Pons (tissue), 1 donor: ENCODE measurements around the gene SDK1.
"Not testable (repeated sequence)": the region's sequence is repeated elsewhere in the genome, so short reads cannot be mapped to it uniquely, and the experiment has no call there.

Experiments used
- DNase-seq: peaks from one replicate; pipeline ENCODE4 v3.0.0-alpha.2; 2016; ENCODE audit warnings: low spot score

SDK1 gene

GRCh38 chr7:4230352-4230751 is 929.3 kb downstream of the SDK1 start:
- DNase-seq: no peak

DNA sequence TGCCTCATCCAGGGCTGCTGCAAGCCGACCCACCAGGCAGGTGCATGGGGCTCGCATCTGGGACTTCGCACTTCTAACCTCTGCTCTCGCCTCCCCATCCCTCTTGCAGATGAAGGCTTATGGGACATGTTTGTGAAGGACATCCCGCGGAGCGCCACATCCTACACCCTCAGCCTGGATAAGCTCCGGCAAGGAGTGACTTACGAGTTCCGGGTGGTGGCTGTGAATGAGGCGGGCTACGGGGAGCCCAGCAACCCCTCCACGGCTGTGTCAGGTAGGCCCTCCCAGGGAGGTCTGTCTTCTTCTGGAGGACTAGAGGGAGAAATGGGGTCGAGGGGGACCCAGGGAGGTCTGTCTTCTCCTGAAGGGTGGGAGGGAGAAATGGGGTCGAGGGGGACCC is 932.1 kb downstream of the SDK1 start:
- no peak for DNase-seq

GRCh38 chr7:4233621-4234497 is 932.8 kb downstream of the SDK1 start:
- no peak for DNase-seq

DNA sequence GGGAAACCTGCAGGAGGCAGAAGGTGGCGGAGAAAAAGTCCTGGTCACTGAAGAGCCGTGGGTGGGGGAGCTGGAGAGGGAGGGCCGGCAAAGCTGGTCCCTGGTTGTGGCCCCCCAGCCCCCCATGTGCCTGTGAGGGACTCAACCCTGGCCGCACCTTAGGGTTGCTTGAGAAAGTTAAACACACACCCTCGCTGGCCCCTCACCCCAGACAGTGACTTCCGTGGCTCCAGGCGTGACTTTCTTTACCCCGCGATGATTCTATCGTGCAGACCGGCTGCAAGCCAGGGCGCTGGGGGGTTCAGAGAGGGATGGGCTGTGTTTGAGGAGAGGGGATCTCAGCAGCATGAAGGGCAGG is 933.4 kb downstream of the SDK1 start:
- DNase-seq: no peak

DNA sequence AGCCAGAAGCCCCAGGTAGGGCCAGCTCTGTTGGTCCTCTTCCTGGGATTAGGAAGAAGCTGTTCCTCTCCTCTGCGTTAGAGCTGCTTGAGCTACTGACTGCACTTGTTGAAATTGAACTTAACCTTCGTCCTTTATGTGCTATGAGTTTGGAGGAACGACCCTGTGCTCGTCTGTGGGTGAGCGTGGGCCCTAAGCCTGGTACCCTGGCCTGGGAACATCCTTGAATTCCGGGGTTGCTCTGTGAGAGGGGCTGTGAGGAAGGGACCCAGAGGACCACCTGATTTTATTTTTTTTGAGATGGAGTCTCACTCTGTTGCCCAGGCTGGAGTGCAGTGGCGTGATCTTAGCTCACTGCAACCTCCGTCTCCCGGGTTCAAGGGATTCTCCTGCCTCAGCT is 933.8 kb downstream of the SDK1 start:
- no peak for DNase-seq

DNA sequence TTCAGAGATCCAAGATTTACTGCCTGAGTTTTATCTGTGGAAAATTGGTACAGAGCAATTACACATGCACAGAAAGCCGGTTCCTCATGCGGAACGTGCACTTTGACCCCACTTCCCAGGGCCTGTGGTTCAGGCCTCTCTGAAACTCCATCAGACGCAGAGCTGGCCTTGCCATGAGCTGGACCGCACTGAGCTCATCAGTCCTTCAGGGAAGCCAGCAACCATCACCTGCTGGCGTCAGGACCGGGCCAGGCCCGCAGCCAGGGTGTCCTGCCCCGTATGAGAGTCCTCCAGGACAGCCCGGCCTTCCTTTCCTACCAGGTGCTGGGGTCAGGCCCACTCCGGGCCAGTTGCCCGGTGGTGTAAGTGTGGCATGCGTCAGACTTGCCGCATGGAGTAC is 934.5 kb downstream of the SDK1 start:
- DNase-seq: no peak

- no peak for DNase-seq
These were observed 935.3 kb downstream of the SDK1 start for GRCh38 chr7:4236389-4236788.

GRCh38 chr7:4236873-4237272 is 935.8 kb downstream of the SDK1 start:
- DNase-seq: not testable (repeated sequence)

DNA sequence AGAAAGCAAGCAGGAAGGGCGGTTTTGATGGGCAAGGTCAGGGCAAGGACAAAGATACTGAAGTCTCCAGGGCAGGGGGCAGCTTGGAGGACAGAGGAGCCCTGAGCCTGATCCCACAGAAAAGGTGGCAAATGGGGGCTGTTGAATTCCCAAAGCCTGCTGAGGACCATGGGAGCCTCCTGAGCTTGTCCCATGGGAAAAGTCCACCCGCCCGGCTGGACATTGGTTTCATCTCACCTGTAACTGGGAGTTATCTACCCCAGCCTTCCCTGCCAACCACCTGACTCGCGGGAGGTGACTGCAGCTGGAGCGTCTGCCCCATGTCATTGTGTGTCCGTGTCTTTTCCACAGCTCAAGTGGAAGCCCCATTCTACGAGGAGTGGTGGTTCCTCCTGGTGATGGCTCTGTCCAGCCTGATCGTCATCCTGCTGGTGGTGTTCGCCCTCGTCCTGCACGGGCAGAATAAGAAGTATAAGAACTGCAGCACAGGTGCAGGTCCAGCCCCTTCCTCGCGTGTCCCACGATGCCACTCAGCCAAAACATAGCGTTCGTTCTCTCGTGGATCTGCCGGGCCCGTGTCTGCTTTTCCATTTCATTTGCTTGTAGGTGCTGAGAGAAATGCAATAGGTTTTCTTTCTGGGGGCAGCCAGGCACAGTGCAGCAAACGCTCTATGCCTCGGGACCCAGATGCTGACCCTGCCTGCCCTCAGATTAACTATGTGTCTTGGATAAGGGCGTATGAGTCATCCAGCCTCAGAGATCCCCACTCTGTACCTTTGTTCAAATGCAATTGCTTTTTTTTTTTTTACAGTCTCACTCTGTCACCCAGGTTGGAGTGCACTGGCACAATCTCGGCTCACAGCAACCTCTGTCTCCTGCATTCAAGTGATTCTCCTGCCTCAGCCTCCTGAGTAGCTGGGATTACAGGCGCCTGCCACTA is 936.5 kb downstream of the SDK1 start:
- no peak for DNase-seq

GRCh38 chr7:4238861-4239260 is 937.8 kb downstream of the SDK1 start:
- no peak for DNase-seq

- no peak for DNase-seq
These were observed 939.0 kb downstream of the SDK1 start for GRCh38 chr7:4240042-4240441.

DNA sequence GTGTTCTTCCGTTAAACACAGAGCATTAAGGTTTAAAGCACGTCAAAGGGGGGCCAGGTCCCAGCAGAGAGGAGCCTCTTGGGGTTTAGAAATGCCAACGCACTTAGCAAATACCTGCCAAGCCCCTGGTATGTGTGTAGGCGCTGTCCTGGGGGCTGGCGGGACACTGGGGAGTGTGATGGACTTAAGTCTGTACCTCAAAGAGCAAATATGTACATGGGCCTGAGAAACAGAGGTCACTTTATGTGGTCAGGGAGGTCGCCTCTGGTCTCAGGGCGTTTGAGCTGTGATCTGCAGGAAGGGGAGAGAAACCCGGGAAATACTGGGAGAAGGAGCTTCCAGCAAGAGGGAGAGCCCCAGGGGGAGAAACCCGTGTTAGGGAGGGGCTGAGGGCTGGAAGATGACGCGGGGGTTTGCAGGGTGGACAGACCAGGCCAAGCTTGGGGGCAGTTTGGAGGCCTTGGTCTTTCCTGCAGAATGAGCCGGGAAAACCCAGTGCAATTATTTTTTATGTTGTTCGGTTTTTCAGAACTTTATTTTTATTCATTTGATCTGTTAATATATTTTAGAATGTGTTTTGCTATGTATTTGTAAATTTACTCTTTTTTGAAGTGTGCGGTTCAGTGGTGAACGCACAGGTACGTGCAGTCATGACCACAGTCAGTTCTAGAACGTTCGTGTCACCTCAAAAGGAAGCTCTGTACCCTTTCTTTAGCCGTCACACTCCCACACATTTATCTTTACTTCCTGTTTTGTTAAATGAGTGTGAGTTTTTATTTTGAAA is 939.7 kb downstream of the SDK1 start:
- DNase-seq: no peak

DNA sequence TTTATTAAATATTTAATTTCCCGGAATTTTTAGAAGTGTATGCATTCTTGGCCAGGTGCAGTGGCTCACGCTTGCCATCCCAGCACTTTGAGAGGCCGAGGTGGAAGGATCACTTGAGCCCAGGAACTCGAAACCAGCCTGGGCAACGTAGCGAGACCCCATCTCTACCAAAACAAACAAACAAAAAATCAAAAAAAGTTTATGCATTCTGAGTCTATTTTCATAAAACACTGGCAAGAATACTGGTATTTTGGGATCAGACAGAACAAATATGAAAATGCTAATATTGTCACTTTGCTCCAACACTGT is 940.2 kb downstream of the SDK1 start:
- no peak for DNase-seq

GRCh38 chr7:4241791-4242190 is 940.7 kb downstream of the SDK1 start:
- DNase-seq: no peak

DNA sequence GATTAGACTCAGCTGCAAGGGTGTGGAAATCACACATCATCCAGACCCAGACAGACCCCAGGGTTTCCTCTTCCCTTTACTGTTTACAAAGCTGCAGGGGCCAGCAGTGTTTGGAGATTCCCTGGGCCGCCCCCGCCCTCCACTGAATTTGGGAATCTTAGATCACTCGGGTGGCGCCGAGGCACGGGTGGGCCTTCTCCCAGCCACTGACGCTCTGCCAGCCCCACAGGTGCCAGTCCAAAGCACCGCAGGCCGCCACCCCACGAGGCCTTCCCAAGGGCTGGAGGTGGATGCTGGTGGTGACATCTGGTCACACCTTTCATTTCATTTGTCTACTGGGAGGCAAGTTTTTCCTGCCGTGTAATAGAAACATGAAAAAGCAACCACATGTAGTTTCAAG is 941.7 kb downstream of the SDK1 start:
- DNase-seq: no peak

DNA sequence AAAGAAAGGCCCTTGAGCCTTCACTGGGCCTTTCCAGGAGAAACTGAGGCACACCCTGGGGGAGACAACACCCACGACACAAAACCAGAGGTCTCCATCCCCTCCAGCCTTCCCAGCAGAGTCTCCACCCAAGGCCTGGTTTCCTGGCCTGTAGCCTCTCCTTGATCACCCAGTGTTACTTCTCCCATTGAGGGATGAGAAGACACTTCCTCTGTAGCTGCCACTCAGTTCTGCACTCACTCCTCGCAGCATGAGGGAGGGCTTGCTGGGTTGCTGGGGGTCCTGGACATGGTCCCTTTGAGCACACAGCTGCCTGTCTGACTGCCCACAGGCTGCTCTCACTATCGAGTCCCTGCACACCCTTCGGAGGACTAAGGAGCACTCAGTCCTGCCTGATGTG is 943.0 kb downstream of the SDK1 start:
- DNase-seq: no peak

DNA sequence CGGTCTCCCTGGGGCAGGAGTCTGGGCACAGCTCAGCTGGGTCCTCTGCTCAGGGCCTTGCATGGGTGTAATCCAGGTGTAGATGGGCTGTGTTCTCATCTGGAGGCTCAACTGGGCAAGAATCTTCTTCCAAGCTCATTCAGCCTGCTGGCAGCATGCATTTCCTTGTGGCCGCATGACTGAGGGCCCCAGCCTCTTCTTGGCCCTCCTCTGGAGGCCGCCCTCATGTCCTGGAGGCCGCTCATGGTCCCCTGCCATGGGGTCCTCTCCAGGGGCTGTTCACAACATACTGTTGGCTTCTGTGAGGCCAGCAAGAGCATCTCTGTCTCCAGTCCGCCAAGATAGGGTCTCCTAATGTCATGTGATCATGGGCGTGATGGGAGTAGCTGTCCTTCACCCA is 943.6 kb downstream of the SDK1 start:
- no peak for DNase-seq

GRCh38 chr7:4245135-4245865 is 944.2 kb downstream of the SDK1 start:
- no peak for DNase-seq

DNA sequence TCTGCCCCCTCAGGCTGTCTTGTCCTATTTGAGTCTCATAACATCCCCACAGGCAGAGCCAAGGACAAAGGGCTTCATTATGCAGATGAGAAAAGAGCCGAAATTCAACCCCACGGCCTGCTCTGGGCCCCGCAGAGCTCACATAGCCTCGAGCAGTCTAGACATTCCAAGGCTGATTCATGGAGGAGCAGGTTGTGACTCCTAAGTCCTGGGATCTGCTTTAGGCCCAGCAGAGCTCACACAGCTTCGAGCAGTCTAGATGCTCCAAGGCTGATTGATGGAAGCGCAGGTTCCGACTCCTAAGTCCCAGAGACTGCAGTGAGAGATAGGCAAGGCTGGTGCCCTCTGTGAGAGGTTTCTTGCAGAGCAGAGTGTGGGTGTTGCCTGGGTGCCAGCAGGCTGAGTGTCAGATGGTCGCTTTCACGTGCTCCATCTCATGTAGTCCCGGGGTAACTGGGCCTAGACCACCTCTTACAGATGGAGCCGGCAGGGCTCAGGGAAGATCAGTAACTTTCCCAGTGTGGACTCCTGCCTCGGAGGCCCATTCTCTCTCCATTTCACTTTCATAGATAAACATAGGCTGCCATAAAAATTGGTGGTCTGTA is 944.9 kb downstream of the SDK1 start:
- DNase-seq: no peak

- no peak for DNase-seq
These were observed 945.5 kb downstream of the SDK1 start for GRCh38 chr7:4246536-4246935.

DNA sequence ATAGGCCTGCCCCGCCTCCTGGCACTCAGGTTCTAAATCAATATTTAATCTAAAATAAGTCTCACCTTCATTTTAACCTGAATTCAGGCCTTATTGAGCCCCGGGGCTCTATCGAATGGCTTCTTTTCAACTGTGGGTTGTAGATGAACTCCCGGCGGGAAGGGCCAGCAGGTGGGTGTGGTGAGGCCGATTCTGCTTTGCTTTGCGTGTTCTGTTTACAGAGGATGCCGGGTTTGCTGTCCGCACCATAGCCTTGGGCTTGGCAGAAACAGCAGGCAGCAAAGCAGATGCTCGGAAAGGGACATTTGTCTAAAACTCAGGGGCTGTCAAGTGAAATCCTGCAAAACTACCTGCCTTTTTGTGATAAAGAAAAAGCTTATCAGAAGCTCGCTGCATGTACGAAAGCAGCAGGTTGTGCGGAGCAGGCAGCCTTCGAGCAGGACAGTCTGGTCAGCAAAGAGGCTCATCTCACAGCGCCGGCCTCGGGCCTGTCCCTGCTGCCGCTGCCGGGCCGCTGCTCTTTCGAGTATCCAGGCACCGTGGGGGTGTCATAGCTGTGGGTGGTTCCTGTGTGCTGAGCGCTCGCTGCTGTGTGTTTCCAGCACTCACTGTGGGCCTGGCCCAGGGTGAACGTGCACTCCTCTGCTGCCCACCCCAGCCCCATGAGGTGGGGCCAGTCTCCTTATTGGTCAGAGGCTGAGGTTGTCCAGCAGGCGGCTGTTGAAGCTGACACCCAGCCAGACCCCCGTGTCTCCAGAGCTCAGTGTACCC is 946.2 kb downstream of the SDK1 start:
- no peak for DNase-seq
